Sigmoid colon (tissue), 4 donors: ENCODE data around the gene DARS2.
"Not testable (repeated sequence)": the region's sequence is repeated elsewhere in the genome, so short reads cannot be mapped to it uniquely, and the experiment has no call there.

Experiments
- EP300 ChIP-seq, 4 donors: sonication (generic); formaldehyde crosslinking; IDR thresholded peaks; one replicate each; pipeline ENCODE4 v1.6.1; 2017; ENCODE audit warnings: antibody characterized with exemption in 4 of 4
- POLR2A ChIP-seq, 2 donors: fragments of 450-650 bp; IDR thresholded peaks; one replicate each; pipeline ENCODE4 v1.6.1; 2016; ENCODE audit warnings: antibody characterized with exemption in 2 of 2, mild to moderate bottlenecking in 2 of 2, moderate library complexity in 2 of 2
- POLR2AphosphoS5 ChIP-seq, 4 donors: sonication (generic); formaldehyde crosslinking; IDR thresholded peaks; one replicate each; pipeline ENCODE4 v1.6.1; 2017; ENCODE audit warnings: antibody characterized with exemption in 4 of 4
- TF ChIP-seq, protein P1 (sequence below), 4 experiments: fragments of 450-650 bp in 3 of 4; fragments of 200-600 bp in 1 of 4; IDR thresholded peaks; one replicate each; pipeline ENCODE4 v1.5.1; 2016 to 2019; ENCODE audit warnings: antibody characterized with exemption in 4 of 4, mild to moderate bottlenecking in 3 of 4, moderate library complexity in 2 of 4

DNA sequence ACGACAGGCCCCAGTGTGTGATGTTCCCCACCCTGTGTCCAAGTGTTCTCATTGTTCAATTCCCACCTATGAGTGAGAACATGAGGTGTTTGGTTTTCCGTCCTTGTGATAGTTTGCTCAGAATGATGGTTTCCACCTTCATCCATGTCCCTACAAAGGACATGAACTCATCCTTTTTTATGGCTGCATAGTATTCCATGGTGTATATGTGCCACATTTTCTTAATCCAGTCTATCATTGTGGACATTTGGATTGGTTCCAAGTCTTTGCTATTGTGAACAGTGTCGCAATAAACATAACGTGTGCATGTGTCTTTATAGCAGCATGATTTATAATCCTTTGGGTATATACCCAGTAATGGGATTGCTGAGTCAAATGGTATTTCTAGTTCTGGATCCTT, 56.6 kb downstream of the DARS2 start:
- TF ChIP-seq, protein P1, sequence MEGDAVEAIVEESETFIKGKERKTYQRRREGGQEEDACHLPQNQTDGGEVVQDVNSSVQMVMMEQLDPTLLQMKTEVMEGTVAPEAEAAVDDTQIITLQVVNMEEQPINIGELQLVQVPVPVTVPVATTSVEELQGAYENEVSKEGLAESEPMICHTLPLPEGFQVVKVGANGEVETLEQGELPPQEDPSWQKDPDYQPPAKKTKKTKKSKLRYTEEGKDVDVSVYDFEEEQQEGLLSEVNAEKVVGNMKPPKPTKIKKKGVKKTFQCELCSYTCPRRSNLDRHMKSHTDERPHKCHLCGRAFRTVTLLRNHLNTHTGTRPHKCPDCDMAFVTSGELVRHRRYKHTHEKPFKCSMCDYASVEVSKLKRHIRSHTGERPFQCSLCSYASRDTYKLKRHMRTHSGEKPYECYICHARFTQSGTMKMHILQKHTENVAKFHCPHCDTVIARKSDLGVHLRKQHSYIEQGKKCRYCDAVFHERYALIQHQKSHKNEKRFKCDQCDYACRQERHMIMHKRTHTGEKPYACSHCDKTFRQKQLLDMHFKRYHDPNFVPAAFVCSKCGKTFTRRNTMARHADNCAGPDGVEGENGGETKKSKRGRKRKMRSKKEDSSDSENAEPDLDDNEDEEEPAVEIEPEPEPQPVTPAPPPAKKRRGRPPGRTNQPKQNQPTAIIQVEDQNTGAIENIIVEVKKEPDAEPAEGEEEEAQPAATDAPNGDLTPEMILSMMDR (IDR thresholded peaks at IDR 0.05), result not testable (repeated sequence)
- not testable (repeated sequence) for TF ChIP-seq POLR2AphosphoS5, EP300, POLR2A (IDR thresholded peaks at IDR 0.05)
